K562 treated with DMSO at 1 percent for 12 hours (cell line): ENCODE results near the gene AICDA. TPM values are rescaled to one million over a fixed set of nuclear protein-coding genes. Genes with fewer than 3 reads are reported as not detected.

Experiments used
- total RNA-seq: library from RNA; unstranded; fragments of 300-600 nt; gene quantifications from 2 replicates; pipeline ENCODE4 v1.2.3, GENCODE V29; 2022; ENCODE audit not compliant: insufficient read depth

The AICDA gene
- total RNA-seq: not detected in 2 replicates

DNA sequence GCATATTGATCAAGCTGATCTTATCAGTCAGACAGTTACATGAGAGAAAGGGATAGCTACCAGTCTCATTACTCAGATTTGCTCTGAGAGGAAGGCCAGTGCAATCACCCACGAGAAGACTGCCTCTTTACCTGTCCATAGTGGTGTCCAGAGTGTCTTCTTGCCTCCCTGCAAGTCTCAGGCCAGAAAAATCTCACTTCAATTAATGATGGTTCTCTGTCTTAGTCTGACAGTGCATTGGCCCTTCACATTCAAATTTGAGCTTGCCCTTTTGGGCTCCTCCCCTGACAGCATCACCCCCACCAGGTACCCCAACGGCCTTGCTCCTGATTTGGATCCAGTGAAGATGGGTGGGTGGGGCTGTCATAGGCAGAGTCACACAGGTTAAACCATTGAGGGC, at the start of gene AICDA:
Gene AICDA (minus strand): TSS at position 231 of the 400 bp plus-strand sequence. CDS start 92 bp downstream, at position 139.

Other genes starting within 250 kb of the AICDA start
- gene CLEC6A, start 156.9 kb downstream of the AICDA start, total RNA-seq: not detected in 2 replicates
- gene CLEC4D, start 99.4 kb downstream of the AICDA start, total RNA-seq: not detected in 2 replicates
- gene CLEC4E, start 72.0 kb downstream of the AICDA start, total RNA-seq: not detected in 2 replicates
- gene MFAP5, start 50.0 kb upstream of the AICDA start, total RNA-seq: not detected in 2 replicates
- 5.9 and 9.8 TPM in 2 replicates for gene RIMKLB, start 85.1 kb upstream of the AICDA start, total RNA-seq
- gene A2ML1, start 209.8 kb upstream of the AICDA start, total RNA-seq: not detected in 2 replicates